Measurements from ENCODE around the gene GFPT2. TPM values are rescaled to one million over a fixed set of nuclear protein-coding genes. Genes with fewer than 3 reads are reported as not detected.

Gene GFPT2
- total and polyA plus RNA-seq, 7 donors: 1.2 to 42.7 (median 16.1) TPM

GRCh38 chr5:180296771-180297170, 56.4 kb downstream of the GFPT2 start:
- Histone ChIP-seq H3K4me3 (no peak overlapping the region), H3K4me1 (peaks cover 0 to 15% (median 7%) of the 10 kb centered on the region in 4 donors), H3K27ac (no peak overlapping the region), H3K9me3 (no peaks in the 10 kb centered on the region), H3K27me3 (no peaks in the 10 kb centered on the region), H3K36me3 (peaks cover 0 to 1% (median 0%) of the 10 kb centered on the region in 4 donors)
- intact Hi-C loops (cut with DNase I): no loop called here
- DNase-seq: no peak
- 43 to 63% methylated on average over 7 of the region's 7 CpGs for WGBS, 2 donors
- TF ChIP-seq EP300 (IDR thresholded peaks at IDR 0.05): no peak
- no peak for TF ChIP-seq POLR2AphosphoS5 (IDR thresholded peaks at IDR 0.05)
- no peak for TF ChIP-seq CTCF (IDR thresholded peaks at IDR 0.05)
- TF ChIP-seq POLR2A (IDR thresholded peaks at IDR 0.05): no peak

- H3K4me3 ChIP-seq: no peak overlapping the region
- intact Hi-C loops (cut with DNase I): loop anchor here (5.0 kb wide), 1 partner anchor 197 kb away; the partner anchor contains the start of gene CNOT6
- H3K9me3 ChIP-seq: no peaks in the 10 kb centered on the region
- H3K4me1 ChIP-seq: peaks cover 0 to 29% (median 17%) of the 10 kb centered on the region in 4 donors
- no peak overlapping the region for H3K27ac ChIP-seq
- 88 to 90% methylated on average over 10 of the region's 10 CpGs for WGBS, 2 donors
- no peak for TF ChIP-seq EP300 (IDR thresholded peaks at IDR 0.05)
- no peak for TF ChIP-seq CTCF (IDR thresholded peaks at IDR 0.05)
- no peak for TF ChIP-seq POLR2A (IDR thresholded peaks at IDR 0.05)
- TF ChIP-seq POLR2AphosphoS5 (IDR thresholded peaks at IDR 0.05): no peak
- no peaks in the 10 kb centered on the region for H3K27me3 ChIP-seq
- DNase-seq: no peak
- H3K36me3 ChIP-seq: no peaks in the 10 kb centered on the region
Measured at GRCh38 chr5:180294913-180295555, 58.1 kb downstream of the GFPT2 start.

GRCh38 chr5:180294411-180294810, 58.7 kb downstream of the GFPT2 start:
- 69 to 81% methylated on average over 7 of the region's 7 CpGs for WGBS, 2 donors
- Histone ChIP-seq H3K4me3 (no peak overlapping the region), H3K27ac (no peak overlapping the region), H3K27me3 (no peaks in the 10 kb centered on the region), H3K36me3 (no peaks in the 10 kb centered on the region), H3K9me3 (no peaks in the 10 kb centered on the region), H3K4me1 (peaks cover 0 to 35% (median 18%) of the 10 kb centered on the region in 4 donors)
- intact Hi-C loops (cut with DNase I): loop anchor here (5.0 kb wide), 1 partner anchor 198 kb away; the partner anchor contains the start of gene CNOT6
- no peak for TF ChIP-seq POLR2AphosphoS5 (IDR thresholded peaks at IDR 0.05)
- TF ChIP-seq EP300 (IDR thresholded peaks at IDR 0.05): no peak
- TF ChIP-seq CTCF (IDR thresholded peaks at IDR 0.05): no peak
- no peak for TF ChIP-seq POLR2A (IDR thresholded peaks at IDR 0.05)
- peak; percentile 59 for DNase-seq

- intact Hi-C loops (cut with DNase I): loop anchor here (1.0 to 5.0 kb wide), 2 partner anchors 61 to 200 kb away; partner anchors contain the start of genes CNOT6 and GFPT2
- Histone ChIP-seq H3K9me3 (no peaks in the 10 kb centered on the region), H3K4me1 (peaks cover 0 to 39% (median 20%) of the 10 kb centered on the region in 4 donors), H3K27me3 (no peaks in the 10 kb centered on the region), H3K27ac (peak within 1 kb of the TSS; percentile 86 to 97 (median 96)), H3K36me3 (no peaks in the 10 kb centered on the region), H3K4me3 (peak within 1 kb of the TSS; percentile 85 to 99 (median 93))
- TF ChIP-seq POLR2A (IDR thresholded peaks at IDR 0.05) (no peak), POLR2AphosphoS5 (IDR thresholded peaks at IDR 0.05) (peak in 2 of 4 donors; percentile 64 to 65), EP300 (IDR thresholded peaks at IDR 0.05) (no peak)
- WGBS, 2 donors: 0 to 1% methylated on average over 122 of the region's 122 CpGs
- DNase-seq: peak; percentile 88
Measured at GRCh38 chr5:180291943-180292831, 60.9 kb downstream of the GFPT2 start, which contains the start of gene MAPK9. Gene MAPK9 (minus strand): TSS chr5:180292083. CDS start chr5:180280561, 11,522 bp downstream.

Data from sigmoid colon (tissue), 7 donors.